HG02642 (cell line): ENCODE measurements around the gene RARA.
A peak's percentile ranks its signal among the peaks of the same experiment; 100 is the strongest.

Source experiments
- ATAC-seq: cut with Tn5 transposase; IDR thresholded peaks from one replicate; pipeline ENCODE4 v1.9.1; 2021; ENCODE audit warnings: mild to moderate bottlenecking; ENCODE audit not compliant: unreplicated experiment, poor library complexity

Gene RARA

DNA sequence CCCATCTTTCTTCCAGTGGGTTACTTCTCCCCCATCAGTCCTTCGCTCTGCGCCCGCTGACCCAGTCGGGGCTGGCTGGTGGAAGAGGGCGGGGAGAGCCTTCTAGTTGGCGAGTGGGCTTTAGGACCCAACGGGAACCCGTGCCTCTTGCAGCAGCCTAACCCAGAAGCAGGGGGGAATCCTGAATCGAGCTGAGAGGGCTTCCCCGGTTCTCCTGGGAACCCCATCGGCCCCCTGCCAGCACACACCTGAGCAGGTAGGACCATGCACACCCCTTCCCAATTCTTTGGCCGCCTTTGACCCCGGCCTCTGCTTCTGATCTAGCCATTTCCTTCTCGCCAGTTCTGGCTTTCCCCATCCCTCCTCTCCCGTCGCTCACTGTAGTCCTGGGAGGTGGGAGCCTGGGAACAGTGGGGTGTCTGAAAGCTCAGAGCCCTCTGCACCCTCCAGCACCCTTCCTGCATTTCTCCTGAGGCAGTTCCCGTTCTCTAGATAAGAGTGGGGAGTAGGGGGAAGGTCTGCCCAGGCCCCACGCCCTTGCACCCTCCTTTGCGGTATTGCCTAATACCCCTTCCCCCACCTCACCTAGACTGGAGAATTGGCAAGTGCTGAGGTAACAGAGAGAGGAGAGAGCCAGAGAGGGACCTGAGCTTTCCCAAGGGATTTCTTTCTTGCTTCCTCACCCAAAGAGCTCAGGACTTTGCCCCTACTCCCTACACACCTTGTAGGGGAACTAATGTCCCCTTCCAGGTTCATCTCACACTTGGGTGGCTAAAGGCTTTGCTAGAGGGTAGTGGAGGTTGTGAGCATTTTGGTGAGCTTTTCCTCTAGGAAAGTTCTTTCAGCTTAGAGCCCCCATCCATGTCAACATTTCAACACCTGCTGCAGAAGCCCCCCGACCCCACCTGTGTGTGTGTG is at the start of gene RARA:
Gene RARA, plus strand, starts transcription at position 150 of the 918 bp plus-strand sequence. CDS start 22,039 bp downstream, outside the sequence.
- ATAC-seq = no peak

DNA sequence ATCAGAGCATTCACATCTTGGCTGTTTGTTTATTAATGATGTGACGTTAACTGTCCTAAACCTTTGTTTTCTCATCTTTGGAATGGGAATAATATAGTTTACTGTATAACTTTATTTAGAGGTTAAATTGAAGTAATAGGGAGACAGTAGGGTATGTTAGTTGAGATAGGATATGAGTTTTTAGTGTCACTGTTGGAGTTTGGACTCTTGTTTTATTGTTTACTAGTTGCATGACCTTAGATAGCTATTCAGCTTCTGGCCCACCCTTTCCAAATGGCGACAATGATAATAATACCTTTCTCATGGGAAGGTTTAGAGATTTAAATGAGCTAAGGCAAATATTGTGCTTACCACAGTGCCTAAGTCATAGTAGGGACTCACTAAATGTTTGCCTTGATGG is 49.5 kb upstream of the RARA start:
- no peak for ATAC-seq

DNA sequence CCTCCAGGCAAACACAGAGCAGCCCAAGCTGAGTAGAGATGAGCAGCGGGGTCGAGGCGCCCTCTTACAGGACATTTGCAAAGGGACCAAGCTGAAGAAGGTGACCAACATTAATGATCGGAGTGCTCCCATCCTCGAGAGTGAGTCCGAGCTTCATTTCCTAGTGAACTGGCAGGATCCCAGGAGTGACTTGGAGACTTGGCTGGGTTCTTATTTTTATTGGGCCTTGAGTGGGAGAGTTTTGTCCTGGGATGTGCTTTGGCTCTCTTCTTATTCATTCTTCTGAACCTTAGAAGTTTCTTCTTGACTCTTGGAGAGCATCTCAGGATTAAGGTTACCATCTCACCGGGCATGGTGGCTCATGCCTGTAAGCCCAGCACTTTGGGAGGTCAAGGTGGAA is 48.5 kb upstream of the RARA start:
- ATAC-seq = no peak

DNA sequence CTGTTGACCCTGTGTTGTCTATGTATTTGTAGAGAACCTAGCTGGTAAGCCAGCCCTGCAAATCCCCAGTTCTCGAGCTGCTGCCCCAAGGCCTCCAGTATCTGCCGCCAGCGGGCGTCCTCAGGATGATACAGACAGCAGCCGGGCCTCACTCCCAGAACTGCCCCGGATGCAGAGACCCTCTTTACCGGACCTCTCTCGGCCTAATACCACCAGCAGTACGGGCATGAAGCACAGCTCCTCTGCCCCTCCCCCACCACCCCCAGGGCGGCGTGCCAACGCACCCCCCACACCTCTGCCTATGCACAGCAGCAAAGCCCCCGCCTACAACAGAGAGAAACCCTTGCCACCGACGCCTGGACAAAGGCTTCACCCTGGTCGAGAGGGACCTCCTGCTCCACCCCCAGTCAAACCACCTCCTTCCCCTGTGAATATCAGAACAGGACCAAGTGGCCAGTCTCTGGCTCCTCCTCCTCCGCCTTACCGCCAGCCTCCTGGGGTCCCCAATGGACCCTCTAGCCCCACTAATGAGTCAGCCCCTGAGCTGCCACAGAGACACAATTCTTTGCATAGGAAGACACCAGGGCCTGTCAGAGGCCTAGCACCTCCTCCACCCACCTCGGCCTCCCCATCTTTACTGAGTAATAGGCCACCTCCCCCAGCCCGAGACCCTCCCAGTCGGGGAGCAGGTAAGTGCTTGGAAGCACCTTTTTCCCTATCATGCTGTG is 44.4 kb upstream of the RARA start:
- no peak for ATAC-seq

DNA sequence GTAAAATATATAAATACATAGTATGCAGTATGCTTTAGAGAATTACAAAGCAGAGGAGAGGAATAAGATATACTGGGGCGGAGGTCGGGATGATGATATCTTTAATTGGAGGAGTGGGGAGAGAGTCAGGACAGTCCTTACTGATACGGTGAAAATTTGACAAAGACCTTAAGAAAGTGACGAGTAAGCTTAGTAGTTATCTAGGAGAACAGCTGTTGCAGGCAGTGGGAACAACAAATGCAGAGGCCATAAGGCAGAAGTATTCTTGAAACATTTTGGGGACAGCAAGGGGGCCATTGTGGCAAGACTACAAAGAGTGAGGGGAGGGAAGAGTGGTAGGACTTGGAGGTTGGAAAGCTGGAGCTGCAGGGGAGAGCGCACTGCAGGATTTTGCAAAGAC is 43.6 kb upstream of the RARA start:
- ATAC-seq = no peak

DNA sequence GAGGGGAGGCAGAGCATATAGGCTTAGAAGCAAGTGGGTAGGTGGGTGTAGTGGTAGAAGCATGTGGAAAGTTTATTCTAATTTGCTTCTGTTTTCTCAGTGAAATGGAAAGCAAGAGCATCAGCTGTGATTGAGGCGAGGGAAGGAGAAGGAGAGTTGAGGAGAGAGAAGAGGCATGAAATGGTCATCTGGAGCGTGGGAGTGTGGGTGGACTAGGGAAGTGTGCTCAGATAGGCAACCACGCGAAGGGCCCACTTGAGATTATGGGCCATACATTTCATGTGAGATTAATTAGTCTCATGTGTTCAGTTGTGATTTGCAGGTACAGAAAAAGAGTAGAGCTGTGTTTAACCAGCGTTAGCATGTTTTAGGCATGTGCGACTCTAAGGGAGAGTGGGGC is 42.1 kb upstream of the RARA start:
- no peak for ATAC-seq

DNA sequence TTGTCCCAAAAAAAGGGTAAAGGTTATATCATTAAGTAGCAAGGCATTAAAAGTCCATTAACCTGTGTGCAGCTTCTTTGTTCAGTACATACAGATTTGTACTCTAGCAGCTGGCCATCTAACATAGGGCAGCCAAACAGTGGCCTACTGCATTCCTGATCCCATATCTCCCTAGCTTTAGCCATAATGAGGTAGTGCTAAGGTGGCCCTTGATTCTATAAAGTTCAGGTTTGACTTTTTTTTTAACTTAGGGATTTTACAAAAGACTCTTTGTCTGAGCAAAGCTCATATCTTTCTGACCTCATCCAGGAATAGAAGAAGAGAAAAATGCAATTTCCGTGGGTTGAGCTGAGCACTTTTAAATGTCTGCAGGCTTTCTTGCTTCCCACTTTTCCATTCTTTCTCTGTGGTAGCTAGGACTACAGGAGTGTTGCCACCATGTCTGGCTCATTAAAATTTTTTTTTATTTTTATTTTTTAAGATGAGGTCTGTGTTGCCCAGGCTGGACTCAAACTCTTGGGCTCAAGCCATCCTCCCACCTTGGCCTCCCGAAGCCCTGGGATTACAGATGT is 40.8 kb upstream of the RARA start:
- ATAC-seq = no peak

DNA sequence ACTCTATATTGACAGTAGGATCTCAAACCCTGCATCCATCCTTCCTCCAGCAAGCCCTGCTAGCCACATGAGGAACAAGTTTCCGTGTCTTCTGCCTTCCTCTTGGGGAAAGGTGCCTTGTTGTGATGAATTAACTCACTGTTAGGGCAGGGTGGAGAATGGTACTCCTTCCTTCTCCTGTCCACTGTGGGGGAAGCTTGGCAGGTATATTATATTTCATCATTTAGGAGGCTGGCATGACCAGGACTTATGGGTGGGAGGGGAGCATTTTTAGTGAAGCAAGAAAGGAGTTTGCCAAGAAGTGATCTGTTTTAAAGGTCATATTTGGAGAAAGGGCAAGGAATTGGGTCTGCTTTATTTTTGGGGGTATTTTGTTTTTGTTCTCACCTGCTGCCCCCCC is 30.6 kb upstream of the RARA start:
- ATAC-seq = no peak

DNA sequence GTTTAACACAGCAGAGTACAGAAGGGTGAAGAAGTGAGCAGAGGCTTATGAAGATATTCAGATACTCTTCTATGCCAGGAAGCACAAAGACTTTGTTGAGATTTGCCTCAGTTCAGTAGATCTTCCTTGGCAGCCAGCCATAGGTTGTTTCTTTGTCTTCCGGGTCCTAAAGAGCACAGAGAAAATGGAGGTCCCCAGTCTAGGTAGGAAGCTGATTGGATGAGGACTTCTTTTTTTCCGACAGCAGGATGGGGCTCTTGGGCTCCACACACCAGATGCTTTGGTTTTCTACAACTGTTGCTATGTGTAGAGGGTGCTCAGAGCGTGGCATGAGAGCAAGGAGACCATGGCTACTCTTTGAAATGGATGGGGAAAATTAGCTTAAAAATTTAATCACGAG is 29.6 kb upstream of the RARA start:
- ATAC-seq = no peak

DNA sequence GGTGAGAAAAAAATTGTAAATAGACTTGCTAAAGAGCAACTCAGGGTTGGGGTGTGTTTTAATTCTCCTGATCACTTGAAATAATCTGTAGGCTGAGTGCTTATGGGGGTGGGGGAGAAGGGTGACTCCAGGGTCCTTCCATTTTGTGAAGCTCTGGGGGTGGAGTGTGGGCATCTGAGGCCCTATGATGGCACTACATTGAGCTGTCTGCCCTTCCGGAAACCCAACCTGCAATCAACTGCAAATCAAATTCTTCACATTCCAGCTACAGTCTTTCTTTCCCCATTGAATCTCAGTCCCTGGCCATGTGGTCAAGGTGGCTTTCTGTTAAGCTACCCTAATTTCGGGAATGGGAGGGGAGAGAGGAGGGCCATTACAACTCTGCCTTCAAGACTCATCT is 27.3 kb upstream of the RARA start:
- ATAC-seq = no peak

DNA sequence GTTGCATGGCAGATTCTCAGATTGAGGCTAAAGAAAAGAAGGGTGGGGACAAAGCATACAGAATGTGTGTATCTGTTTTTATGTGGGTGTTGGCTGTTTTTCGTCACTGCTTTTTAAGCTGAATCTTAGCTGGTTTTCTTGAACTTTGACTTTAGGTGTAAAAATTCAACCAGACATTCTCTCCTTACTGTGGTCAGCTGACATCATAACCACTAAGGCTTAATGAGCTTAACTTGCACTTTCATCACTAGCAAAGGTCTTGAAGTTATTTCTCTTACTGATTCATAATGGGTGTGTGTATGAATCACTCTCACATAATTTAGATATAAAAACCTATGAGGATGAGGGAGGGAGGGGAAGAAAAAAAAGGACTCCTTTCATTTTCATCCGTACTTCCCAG is 25.3 kb upstream of the RARA start:
- ATAC-seq = no peak

DNA sequence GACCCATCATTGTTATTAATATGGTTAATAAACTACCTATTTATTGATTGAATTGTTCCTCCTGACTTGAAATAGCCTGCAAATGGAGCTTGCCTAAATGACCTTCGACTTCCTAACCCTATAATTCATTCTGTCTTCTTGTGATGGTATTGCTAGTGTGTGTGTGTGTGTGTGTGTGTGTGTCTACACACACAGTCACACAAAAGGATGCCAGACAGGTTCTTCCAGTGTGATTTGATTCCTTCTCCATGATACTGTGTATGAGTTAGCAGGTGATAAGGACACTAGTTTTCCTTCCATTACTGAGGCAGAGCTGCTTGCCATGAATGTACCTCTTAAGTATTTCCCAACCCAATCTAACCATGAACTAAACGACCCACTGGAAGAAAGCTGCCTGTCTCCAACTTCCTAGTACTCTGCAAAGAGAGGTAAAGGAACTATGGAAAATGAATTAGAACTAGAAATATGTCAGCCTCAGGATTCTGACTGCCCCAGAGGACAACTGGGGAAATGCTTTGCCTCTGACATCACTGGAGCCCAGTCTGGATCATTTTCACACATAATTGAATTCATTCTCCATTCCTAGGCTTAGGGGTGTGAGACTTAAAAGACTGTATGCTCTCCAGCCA is 24.8 kb upstream of the RARA start:
- ATAC-seq = no peak

DNA sequence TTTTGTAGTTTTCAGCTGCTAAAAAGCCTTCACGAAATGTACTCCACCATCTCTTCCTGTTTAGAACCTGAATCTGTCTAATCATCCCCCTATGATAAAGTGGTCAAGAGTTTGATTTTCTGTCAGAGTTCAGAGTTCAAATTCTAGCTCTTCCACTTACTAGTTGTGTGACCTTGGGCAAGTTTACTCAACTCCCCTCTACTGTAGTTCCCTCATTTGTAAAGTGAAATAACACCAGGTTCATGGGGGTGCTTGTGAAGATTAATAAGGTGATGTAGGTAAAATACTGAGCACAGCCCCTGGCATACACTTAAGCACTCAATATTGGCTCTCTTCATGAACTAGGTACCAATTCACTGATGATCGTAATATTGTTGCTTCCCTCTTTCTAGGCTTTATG is 22.5 kb upstream of the RARA start:
- no peak for ATAC-seq

DNA sequence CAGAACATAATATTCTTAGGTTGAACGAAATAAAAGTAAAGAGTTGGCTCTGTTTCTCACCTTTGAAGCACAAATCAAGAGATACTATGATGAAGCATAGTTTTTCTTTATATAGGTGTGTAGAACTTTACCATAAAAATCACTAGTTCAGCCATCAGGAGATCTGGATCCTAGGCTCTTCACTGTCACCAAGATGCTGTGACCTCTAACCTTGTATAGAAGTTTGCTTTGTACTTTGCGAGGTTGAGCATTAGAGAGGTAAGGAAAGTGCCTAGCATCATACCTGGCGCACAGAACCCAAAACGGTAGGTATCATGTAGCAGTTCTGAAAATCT is 21.9 kb upstream of the RARA start:
- ATAC-seq = no peak

DNA sequence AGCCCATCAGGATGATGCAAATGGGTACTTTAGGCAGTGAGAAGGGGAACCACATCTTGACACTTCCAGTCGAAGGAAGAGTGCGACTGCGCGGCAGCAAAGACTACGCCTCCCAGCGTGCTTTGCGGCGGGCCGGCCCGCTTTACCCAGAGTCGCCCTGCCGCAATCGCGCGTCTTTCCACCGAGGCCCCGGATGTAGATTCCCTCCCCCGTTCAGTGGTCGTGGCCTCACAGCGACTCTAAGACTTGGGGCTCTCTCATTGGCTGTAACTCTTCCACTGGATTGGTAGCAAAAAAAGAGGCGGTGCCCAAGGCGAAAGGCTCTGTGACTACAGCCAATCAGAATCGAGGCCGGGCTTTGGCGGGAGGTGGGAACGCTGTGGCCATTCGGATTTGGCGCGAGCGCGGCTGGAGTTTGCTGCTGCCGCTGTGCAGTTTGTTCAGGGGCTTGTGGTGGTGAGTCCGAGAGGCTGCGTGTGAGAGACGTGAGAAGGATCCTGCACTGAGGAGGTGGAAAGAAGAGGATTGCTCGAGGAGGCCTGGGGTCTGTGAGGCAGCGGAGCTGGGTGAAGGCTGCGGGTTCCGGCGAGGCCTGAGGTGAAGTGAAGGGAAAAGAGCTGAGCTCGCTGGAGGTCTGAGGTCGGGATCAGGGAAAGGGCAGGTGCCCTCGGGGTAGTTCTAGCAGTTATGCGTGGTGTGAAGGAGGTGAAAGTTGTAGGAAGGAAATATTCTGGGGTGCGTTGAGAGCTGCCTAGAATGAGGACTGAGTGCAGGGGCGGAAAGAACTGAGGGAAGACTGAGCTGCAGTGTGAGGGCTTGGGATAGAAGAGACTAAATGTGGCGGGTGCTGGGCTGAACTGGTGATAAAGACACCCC is 21.2 kb upstream of the RARA start, which contains the start of gene CDC6:
Gene CDC6, plus strand, starts transcription at position 386 of the 876 bp plus-strand sequence. CDS start 1,542 bp downstream, outside the sequence.
- ATAC-seq = peak; percentile 95

DNA sequence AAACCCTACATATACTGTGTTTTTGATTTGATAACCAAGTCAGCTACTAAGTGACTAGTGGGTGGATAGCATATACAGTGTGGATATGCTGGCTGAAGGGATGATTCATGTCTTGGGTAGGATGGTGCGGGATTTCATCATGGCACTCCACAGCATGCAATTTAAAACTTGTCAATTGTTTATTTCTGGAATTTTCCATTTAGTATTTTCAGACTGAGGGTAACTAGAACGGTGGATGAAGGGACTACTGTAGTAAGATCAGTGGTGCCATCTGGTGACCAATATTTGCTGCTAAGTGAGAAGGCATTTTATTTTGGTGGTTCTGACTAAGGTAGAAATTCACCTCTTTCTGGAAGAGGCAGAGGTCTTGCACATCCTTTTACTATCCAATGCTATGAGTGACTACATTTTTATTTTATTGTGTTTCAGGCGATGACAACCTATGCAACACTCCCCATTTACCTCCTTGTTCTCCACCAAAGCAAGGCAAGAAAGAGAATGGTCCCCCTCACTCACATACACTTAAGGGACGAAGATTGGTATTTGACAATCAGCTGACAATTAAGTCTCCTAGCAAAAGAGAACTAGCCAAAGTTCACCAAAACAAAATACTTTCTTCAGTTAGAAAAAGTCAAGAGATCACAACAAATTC is 18.2 kb upstream of the RARA start:
- no peak for ATAC-seq

DNA sequence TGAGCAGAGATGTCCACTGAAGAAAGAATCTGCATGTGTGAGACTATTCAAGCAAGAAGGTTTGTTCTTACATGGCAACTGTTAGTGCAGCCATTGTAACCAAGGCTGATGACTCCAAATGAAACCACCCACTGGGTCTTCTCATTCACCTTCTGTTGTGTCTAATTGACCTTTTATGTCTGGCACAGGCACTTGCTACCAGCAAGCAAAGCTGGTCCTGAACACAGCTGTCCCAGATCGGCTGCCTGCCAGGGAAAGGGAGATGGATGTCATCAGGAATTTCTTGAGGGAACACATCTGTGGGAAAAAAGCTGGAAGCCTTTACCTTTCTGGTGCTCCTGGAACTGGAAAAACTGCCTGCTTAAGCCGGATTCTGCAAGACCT is 17.7 kb upstream of the RARA start:
- no peak for ATAC-seq

DNA sequence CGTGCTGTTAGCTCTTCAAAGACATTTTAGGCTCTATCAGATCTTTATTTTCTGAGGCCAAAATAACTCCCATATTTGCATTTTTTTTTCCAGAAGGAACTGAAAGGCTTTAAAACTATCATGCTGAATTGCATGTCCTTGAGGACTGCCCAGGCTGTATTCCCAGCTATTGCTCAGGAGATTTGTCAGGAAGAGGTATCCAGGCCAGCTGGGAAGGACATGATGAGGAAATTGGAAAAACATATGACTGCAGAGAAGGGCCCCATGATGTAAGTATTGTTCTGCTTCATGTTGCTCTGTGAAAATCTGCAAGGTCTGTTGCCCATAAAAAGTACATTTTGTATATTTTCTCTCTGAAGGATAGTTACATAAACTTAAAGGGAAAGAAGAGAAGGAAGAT is 15.6 kb upstream of the RARA start:
- ATAC-seq = no peak
